H9 (cell line): Measurements from ENCODE around the gene PFDN2. TPM values are rescaled to one million over a fixed set of nuclear protein-coding genes. Genes with fewer than 3 reads are reported as not detected.

Experiments used
- DNase-seq: peaks from one replicate; pipeline ENCODE4 v3.0.0-alpha.2; 2017
- H2AFZ ChIP-seq: one replicate; pipeline ENCODE4 v1.6.1; 2013; ENCODE audit warnings: mild to moderate bottlenecking, low read length, control low read depth, moderate library complexity
- H2AK5ac ChIP-seq: 2 replicates; pipeline ENCODE4 v1.6.1; 2013; ENCODE audit warnings: low read length, control low read depth, mixed read lengths; ENCODE audit not compliant: insufficient read length
- H2BK120ac ChIP-seq: one replicate; pipeline ENCODE4 v1.6.1; 2013; ENCODE audit warnings: low read depth, mild to moderate bottlenecking, low read length, control low read depth, inconsistent platforms; ENCODE audit not compliant: poor library complexity, severe bottlenecking
- H2BK12ac ChIP-seq: 2 replicates; pipeline ENCODE4 v1.6.1; 2013; ENCODE audit warnings: low read length, control low read depth, mixed read lengths, low read depth; ENCODE audit not compliant: insufficient read length
- H2BK15ac ChIP-seq: 2 replicates; pipeline ENCODE4 v1.6.1; 2013; ENCODE audit warnings: low read depth, low read length, control low read depth
- H2BK20ac ChIP-seq: one replicate; pipeline ENCODE4 v1.6.1; 2013; ENCODE audit warnings: low read depth, mild to moderate bottlenecking, low read length, control low read depth, inconsistent platforms; ENCODE audit not compliant: poor library complexity, severe bottlenecking
- H2BK5ac ChIP-seq: 2 replicates; pipeline ENCODE4 v1.6.1; 2013; ENCODE audit warnings: low read length, control low read depth, mixed read lengths; ENCODE audit not compliant: insufficient read length
- H3K14ac ChIP-seq: 2 replicates; pipeline ENCODE4 v1.6.1; 2013; ENCODE audit warnings: low read length, control low read depth; ENCODE audit not compliant: insufficient read depth
- H3K18ac ChIP-seq: 2 replicates; pipeline ENCODE4 v1.6.1; 2013; ENCODE audit warnings: low read depth, mild to moderate bottlenecking, mixed read lengths, low read length, control low read depth; ENCODE audit not compliant: insufficient read length
- H3K23ac ChIP-seq: 2 replicates; pipeline ENCODE4 v1.6.1; 2013; ENCODE audit warnings: low read length, control low read depth, mixed read lengths, low read depth; ENCODE audit not compliant: insufficient read length
- H3K23me2 ChIP-seq: 2 replicates; pipeline ENCODE4 v1.6.1; 2013; ENCODE audit warnings: low read depth, mild to moderate bottlenecking, mixed read lengths, low read length, control low read depth; ENCODE audit not compliant: insufficient read length, poor library complexity, severe bottlenecking
- H3K27ac ChIP-seq: 2 replicates; pipeline ENCODE4 v1.5.1; 2013; ENCODE audit warnings: low read length, control low read depth, mixed read lengths, low read depth; ENCODE audit not compliant: insufficient read length
- H3K27me3 ChIP-seq: 2 replicates; pipeline ENCODE4 v1.6.1; 2013; ENCODE audit warnings: low read length, control low read depth, inconsistent platforms; ENCODE audit not compliant: insufficient read depth
- H3K4ac ChIP-seq: 2 replicates; pipeline ENCODE4 v1.6.1; 2013; ENCODE audit warnings: low read depth, mild to moderate bottlenecking, control low read depth, inconsistent platforms, low read length, moderate library complexity
- H3K4me1 ChIP-seq: 2 replicates; pipeline ENCODE4 v1.6.1; 2013; ENCODE audit warnings: low read length, control low read depth, inconsistent platforms; ENCODE audit not compliant: insufficient read depth
- H3K4me2 ChIP-seq: 2 replicates; pipeline ENCODE4 v1.6.1; 2013; ENCODE audit warnings: low read length, control low read depth, mixed read lengths; ENCODE audit not compliant: insufficient read length, insufficient read depth
- H3K56ac ChIP-seq: 2 replicates; pipeline ENCODE4 v1.6.1; 2013; ENCODE audit warnings: low read depth, mild to moderate bottlenecking, mixed read lengths, low read length, control low read depth; ENCODE audit not compliant: insufficient read length
- H3K79me1 ChIP-seq: 2 replicates; pipeline ENCODE4 v1.6.1; 2013; ENCODE audit warnings: low read depth, mild to moderate bottlenecking, moderate library complexity, low read length, control low read depth, inconsistent platforms; ENCODE audit not compliant: insufficient read depth, poor library complexity, severe bottlenecking
- H3K79me2 ChIP-seq: 2 replicates; pipeline ENCODE4 v1.6.1; 2013; ENCODE audit warnings: low read length, control low read depth, inconsistent platforms; ENCODE audit not compliant: insufficient read depth
- H3K9ac ChIP-seq: 2 replicates; pipeline ENCODE4 v1.6.1; 2013; ENCODE audit warnings: low read length, control low read depth, mixed read lengths; ENCODE audit not compliant: insufficient read length; ENCODE audit errors: extremely low read depth
- H3K9me3 ChIP-seq: one replicate; pipeline ENCODE4 v1.6.1; 2013; ENCODE audit warnings: low read depth, low read length, inconsistent platforms; ENCODE audit not compliant: control insufficient read depth
- H3T11ph ChIP-seq: one replicate; pipeline ENCODE4 v1.6.1; 2013; ENCODE audit warnings: mild to moderate bottlenecking, low read length, control low read depth, inconsistent platforms
- H4K20me1 ChIP-seq: one replicate; pipeline ENCODE4 v1.6.1; 2013; ENCODE audit not compliant: control insufficient read depth, insufficient read length, insufficient read depth
- H4K5ac ChIP-seq: 2 replicates; pipeline ENCODE4 v1.6.1; 2013; ENCODE audit warnings: low read depth, mild to moderate bottlenecking, mixed read lengths, low read length, control low read depth; ENCODE audit not compliant: insufficient read length
- H4K8ac ChIP-seq: replicated peaks from 2 replicates; pipeline ENCODE4 v1.6.1; 2013; ENCODE audit warnings: low read length, control low read depth, mixed read lengths, low read depth; ENCODE audit not compliant: insufficient read length
- H4K91ac ChIP-seq: 2 replicates; pipeline ENCODE4 v1.6.1; 2013; ENCODE audit warnings: low read depth, mild to moderate bottlenecking, moderate library complexity, mixed read lengths, low read length, control low read depth; ENCODE audit not compliant: insufficient read length
- H3K27ac Mint-ChIP-seq, 3 experiments: 2 replicates in 2 of 3; 3 replicates in 1 of 3; pipeline ENCODE4 v1.8.0; 2020 to 2021; ENCODE audit warnings: mixed read lengths in 3 of 3, mild to moderate bottlenecking in 1 of 3, moderate library complexity in 1 of 3
- H3K27me3 Mint-ChIP-seq: 2 replicates; pipeline ENCODE4 v1.8.0; 2021; ENCODE audit warnings: low read depth, mild to moderate bottlenecking, moderate library complexity, mixed read lengths
- H3K36me3 Mint-ChIP-seq, 3 experiments: 2 replicates in 2 of 3; 3 replicates in 1 of 3; pipeline ENCODE4 v1.8.0; 2020 to 2021; ENCODE audit warnings: low read depth in 3 of 3, mixed read lengths in 3 of 3; ENCODE audit not compliant: insufficient read depth in 1 of 3
- H3K4me1 Mint-ChIP-seq, 2 experiments: 2 replicates each; pipeline ENCODE4 v1.8.0; 2020; ENCODE audit warnings: mixed read lengths in 2 of 2
- H3K4me3 Mint-ChIP-seq, 2 experiments: 2 replicates in 1 of 2; 3 replicates in 1 of 2; pipeline ENCODE4 v1.8.0; 2020 to 2021; ENCODE audit warnings: mild to moderate bottlenecking in 2 of 2, mixed read lengths in 2 of 2, moderate library complexity in 1 of 2
- H3K9me3 Mint-ChIP-seq, 2 experiments: 2 replicates in 1 of 2; 3 replicates in 1 of 2; pipeline ENCODE4 v1.8.0; 2020; ENCODE audit warnings: mild to moderate bottlenecking in 2 of 2, mixed read lengths in 2 of 2, moderate library complexity in 1 of 2
- WGBS: extraction: QIAGEN DNeasy Blood & Tissue Kit; methylation state at CpG from one replicate; pipeline ENCODE4 v1.1.7; 2013; ENCODE audit warnings: missing lambda C conversion rate, low lambda C conversion rate, mixed read lengths; ENCODE audit not compliant: insufficient read length; ENCODE audit errors: extremely low coverage; 5-methylcytosine and 5-hydroxymethylcytosine counted together
- total RNA-seq: library from RNA; stranded (reverse); gene quantifications from 2 replicates; pipeline ENCODE4 v1.2.1, GENCODE V29; 2021
- TF ChIP-seq, protein P1 (sequence below): fragments of 200-600 bp; sonication (generic); conservative IDR thresholded peaks from 3 replicates; pipeline ENCODE4 v1.8.0; 2021; ENCODE audit warnings: antibody characterized with exemption, mild to moderate bottlenecking

Gene PFDN2
- total RNA-seq, 1 experiment from 2014 or later, result 71.8 TPM

DNA sequence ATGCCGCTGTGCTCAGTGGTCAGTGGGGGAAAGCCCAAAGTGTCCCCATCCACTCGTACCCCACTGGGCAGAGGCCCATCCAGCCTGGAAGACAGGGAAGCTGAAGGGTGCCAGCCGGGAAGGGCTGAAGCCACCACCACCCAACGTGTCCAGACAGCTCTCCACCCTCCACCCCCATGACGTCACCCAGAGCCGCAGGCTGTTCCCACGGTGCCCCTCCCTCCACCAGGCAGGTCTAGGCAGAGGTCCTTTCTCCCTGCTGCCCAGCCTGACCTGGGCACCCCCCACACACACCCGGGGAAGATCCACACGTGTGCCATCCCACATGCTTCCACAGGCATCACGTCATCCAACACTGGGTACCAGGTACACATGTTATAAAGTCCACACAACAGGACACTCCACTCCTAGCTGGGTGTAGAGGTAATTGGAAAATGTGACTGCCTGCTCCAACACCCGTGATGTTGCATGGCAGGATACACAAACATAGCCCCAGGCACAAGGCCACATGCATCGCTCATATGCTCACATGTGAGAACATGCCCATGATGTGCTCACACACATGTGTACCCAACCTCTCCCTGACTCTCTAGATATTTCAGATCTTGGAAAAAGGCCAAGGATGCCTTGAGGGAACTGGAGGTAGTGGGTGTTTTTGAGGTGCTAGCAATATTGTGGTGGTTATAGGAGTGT is 43.0 kb downstream of the PFDN2 start:
- Histone ChIP-seq H4K91ac (no peak overlapping the region), H3K27me3 (no peaks in the 10 kb centered on the region), H2BK120ac (no peak overlapping the region), H2BK15ac (no peak overlapping the region), H3K79me1 (no peaks in the 10 kb centered on the region), H3K79me2 (no peaks in the 10 kb centered on the region), H3K18ac (no peak overlapping the region), H3K23ac (no peak overlapping the region), H4K20me1 (no peaks in the 10 kb centered on the region), H3K56ac (no peak overlapping the region), H3K14ac (no peak overlapping the region), H4K5ac (no peak overlapping the region), H3K4me2 (no peak overlapping the region), H3K27ac (no peak overlapping the region), H2BK5ac (no peak overlapping the region), H3K9me3 (no peaks in the 10 kb centered on the region), H2AFZ (no peak overlapping the region), H3K9ac (no peak overlapping the region), H3K4ac (no peak overlapping the region), H3K23me2 (no peaks in the 10 kb centered on the region), H3T11ph (no peak overlapping the region), H2BK20ac (no peak overlapping the region), H4K8ac (no peak overlapping the region), H2AK5ac (no peak overlapping the region), H2BK12ac (no peak overlapping the region), H3K4me1 (no peaks in the 10 kb centered on the region)
- H3K9me3 Mint-ChIP-seq, result no peaks in the 10 kb centered on the region; a peak in 1 of 5 replicates
- TF ChIP-seq, protein P1, sequence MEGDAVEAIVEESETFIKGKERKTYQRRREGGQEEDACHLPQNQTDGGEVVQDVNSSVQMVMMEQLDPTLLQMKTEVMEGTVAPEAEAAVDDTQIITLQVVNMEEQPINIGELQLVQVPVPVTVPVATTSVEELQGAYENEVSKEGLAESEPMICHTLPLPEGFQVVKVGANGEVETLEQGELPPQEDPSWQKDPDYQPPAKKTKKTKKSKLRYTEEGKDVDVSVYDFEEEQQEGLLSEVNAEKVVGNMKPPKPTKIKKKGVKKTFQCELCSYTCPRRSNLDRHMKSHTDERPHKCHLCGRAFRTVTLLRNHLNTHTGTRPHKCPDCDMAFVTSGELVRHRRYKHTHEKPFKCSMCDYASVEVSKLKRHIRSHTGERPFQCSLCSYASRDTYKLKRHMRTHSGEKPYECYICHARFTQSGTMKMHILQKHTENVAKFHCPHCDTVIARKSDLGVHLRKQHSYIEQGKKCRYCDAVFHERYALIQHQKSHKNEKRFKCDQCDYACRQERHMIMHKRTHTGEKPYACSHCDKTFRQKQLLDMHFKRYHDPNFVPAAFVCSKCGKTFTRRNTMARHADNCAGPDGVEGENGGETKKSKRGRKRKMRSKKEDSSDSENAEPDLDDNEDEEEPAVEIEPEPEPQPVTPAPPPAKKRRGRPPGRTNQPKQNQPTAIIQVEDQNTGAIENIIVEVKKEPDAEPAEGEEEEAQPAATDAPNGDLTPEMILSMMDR, result no peak
- H3K27ac Mint-ChIP-seq, result no peak overlapping the region; a peak in 2 of 7 replicates
- H3K4me1 Mint-ChIP-seq, result peaks cover 7% of the 10 kb centered on the region in 2 experiments; a peak in 2 of 4 replicates
- no peak overlapping the region for H3K4me3 Mint-ChIP-seq
- WGBS, result no CpG with 5 or more reads among the region's 12 CpGs
- H3K36me3 Mint-ChIP-seq, result no peaks in the 10 kb centered on the region
- H3K27me3 Mint-ChIP-seq, result no peaks in the 10 kb centered on the region; the same call in none of the 2 replicates
- DNase-seq, result no peak
